HG03439 (cell line): ENCODE measurements around the gene WDR93.
A peak's percentile ranks its signal among the peaks of the same experiment; 100 is the strongest.
"Not testable (repeated sequence)": the region's sequence is repeated elsewhere in the genome, so short reads cannot be mapped to it uniquely, and the experiment has no call there.

Source experiments
- ATAC-seq: cut with Tn5 transposase; IDR thresholded peaks from one replicate; pipeline ENCODE4 v1.9.1; 2021; ENCODE audit warnings: mild to moderate bottlenecking, moderate library complexity; ENCODE audit not compliant: unreplicated experiment

Gene WDR93

DNA sequence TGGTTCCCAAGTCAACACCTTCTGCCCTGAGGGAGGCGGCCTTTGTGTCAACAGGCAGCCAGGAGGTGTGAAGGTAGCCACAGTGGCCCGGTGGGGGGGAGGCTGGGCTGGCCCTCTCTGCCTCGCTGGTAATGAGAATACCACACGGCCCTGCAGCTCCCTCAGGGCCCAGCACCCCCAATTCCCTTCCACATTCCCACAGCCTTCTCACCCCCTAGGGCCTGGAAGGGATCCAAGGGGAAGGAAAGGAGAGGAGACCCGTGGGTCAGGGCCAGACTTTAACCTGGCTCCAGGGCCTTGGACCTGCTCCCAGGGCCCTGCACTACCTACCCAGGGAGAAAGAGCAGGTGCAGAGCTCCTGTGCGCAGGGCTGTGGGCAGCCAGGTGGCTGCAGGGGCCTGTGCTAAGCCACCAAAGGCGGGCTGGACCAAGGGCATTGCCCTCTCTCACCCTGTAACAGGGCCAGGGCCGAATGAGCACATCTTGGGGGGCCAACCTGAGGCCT is 76.9 kb downstream of the WDR93 start:
- no peak for ATAC-seq

DNA sequence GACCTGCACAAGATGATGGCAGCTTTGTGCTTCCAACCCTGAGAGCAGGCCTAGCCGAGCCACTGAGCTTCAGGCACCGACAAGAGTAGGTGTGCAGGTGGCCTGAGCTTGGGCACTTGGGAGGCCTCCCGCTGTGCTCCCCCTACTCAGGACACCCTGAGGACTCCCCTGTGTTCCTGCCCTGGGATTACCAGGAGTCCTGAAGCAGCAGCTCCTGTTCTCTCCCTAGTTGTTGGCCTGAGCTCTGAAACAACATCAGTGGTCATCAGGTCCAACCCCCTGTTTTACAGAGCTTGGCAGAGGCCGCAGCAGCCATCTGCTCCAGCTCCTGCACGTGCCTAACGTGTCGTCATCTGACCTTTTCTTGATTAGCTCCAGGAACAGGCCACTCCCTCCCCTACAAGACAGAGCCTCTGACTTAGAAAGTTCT is 77.5 kb downstream of the WDR93 start:
- ATAC-seq, result no peak

DNA sequence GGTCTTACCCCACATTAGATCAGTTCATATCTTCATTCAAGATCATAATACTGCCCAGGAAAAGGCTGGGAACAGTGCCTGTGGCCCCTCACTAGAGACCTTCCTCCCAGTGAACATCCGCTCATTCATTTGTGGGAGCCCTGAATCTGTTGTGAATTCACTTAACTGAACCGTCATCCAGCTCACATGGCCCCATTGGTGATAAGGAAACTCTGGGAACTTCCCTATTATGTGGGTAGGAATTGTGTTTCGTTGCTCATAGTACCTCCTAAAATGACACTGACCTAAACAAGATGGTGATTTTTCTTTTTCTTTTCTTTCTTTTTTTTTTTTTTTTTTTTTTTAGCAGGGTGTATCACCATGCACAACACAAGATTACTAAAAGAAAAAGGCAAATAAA is 78.8 kb downstream of the WDR93 start:
- no peak for ATAC-seq

DNA sequence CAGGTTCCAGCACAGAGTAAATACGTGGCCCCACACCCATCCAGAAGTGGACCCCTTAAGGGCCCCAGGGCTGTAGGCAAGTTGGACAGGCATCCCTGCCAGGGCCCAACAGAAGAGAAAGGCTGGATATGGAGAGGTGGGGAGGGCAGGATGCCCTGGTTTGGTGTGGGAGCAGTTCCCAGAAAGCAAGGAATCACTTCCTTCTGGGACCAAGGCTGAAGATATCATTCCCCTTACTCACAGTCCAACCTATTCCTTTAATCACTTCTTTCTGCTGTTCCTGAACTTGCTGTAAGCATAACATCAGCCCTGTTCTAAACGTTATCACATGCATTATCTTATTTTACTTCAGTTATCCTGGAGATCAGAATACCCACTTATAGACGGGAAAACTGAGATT is 79.4 kb downstream of the WDR93 start:
- ATAC-seq, result no peak

DNA sequence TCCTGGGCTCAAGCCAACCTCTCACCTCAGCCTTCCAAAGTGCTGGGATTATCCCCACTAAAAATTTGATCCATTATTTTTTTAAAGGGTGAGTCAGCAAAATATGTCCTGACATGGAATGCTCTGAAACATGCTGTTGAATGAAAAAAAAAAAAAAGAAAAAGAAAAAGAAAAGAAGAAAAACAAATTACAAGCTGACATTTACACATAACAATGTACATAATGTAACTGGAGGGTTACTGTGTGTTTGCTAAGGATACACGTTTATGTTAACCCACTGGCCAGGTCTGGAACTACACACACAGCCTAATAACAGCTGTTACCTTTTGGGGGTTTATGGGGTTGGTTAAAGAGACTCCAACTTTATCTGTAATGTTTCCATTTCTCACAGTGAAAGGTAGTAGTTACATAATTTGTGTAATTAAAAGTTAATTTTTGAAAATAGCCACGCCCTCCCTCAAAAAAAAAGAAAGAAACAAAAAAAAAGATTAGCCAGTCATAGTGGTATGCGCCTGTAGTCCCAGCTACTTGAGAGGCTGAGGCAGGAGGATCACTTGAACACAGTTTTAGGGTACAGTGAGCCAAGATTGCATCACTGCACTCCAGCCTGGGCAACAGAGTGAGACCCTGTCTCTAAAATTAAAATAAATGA is 82.4 kb downstream of the WDR93 start:
- ATAC-seq, result no peak

DNA sequence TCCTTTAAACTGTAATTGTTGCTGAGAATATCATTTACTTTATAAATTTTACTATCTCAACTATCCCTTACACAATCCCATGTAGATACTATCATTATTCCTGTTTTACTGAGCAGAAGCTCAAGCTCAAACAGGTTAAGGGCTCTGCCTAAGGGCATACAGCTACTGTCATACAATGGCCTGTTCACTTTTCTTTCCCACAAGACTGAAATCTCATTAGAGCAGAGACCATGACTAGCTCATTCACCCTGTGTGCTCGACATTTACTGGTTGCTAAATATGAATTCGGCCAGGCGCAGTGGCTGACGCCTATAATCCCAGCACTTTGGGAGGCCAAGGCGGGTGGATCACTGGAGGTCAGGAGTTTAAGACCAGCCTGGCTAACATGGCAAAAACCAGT is 83.9 kb downstream of the WDR93 start:
- no peak for ATAC-seq

DNA sequence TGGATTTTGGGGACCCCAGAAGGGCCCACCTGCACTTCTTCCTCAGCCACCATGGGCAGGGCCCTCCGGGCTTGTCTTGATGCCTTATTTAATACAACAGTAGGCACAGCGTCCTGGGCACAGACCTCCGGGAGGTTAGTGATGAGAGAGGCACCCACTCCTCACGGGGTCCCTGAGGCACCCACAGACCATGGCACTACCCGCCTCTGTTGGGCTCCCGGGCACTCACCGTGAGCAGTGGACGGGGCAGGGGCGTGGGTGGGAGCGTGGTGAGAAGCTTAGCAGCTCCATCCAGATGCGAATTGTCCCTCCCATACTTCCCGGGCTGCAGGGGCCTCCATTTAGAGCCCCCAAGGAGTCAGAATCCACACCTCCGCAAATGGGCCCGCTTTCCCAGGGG is 85.2 kb downstream of the WDR93 start:
- ATAC-seq, result no peak

DNA sequence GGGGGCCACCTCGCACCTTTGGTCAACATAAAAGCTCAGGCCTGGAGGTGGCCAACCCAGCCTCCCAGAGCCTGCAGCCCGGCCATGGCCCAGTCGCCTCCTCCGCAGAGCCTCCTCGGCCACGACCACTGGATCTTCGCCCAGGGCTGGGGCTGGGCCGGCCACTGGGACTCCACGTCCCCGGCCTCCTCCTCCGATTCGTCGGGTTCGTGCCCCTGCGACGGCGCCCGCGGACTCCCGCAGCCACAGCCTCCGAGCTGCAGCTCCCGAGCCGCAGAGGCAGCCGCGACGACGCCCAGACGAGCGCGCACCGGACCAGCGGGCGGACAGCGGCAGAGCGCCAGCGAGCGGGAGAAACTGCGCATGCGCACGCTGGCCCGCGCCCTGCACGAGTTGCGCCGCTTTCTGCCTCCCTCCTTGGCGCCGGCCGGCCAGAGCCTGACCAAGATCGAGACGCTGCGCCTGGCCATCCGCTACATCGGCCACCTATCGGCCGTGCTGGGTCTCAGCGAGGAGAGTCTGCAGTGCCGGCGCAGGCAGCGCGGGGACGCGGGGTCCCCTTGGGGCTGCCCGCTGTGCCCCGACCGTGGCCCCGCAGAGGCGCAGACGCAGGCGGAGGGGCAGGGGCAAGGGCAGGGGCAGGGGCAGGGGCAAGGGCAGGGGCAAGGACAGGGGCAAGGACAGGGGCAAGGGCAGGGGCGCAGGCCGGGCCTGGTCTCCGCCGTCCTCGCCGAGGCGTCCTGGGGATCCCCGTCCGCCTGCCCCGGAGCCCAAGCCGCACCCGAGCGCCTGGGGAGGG is 85.9 kb downstream of the WDR93 start, which contains the start of gene MESP2:
Gene MESP2, plus strand, starts transcription at position 59 of the 799 bp plus-strand sequence. Its CDS starts 26 bp downstream, at position 85.
- peak; percentile 64 for ATAC-seq

DNA sequence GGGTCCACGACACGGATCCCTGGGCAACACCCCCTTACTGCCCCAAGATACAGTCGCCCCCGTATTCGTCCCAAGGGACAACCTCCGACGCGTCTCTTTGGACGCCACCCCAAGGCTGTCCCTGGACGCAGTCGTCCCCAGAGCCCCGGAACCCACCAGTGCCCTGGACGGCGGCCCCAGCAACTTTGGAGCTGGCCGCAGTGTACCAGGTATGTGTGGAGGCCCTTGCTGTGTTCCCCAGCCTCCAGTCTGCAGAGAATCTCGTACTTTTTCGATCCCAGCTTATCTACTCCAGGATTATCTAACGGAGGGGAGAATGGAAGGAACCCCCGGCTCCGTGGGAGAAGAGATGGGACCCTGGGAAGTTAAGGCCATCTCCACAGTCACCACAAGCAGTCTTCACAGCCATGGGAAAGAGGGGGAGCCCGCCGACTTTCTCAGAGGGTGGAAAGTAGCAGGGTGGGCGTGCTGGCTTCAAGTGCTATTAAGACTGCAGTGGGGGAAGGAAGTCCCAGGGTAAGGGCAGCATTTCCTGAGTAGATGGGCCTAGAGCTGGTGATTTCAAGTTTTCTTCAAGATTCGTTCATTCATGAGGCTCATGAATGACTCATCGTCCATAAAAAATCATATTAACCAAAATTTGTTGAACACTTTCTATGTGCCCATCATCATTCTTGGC is 86.6 kb downstream of the WDR93 start:
- ATAC-seq, result no peak

DNA sequence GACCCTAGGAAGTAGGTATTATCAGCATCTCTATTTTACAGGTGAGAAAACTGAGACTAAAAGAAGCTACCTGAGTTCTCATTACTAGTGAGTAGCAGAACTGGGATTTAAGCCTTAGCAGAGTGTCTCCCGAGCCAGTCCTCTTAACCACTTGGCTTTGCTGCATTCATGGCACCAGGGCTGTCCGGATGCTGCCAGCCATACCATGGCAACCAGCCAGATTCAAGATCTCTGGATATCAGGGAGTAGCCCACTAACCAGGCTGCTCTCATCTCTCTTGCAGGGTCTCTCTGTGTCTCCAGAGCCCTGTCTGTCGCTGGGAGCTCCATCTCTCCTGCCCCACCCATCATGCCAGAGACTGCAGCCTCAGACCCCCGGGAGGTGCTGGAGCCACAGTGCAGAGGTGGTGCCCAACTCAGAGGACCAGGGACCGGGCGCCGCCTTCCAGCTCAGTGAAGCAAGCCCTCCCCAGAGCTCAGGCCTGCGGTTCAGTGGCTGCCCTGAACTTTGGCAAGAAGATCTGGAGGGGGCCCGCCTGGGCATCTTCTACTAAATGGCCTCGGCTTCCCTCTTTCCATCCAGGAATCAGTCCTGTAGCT is 87.3 kb downstream of the WDR93 start:
- no peak for ATAC-seq

DNA sequence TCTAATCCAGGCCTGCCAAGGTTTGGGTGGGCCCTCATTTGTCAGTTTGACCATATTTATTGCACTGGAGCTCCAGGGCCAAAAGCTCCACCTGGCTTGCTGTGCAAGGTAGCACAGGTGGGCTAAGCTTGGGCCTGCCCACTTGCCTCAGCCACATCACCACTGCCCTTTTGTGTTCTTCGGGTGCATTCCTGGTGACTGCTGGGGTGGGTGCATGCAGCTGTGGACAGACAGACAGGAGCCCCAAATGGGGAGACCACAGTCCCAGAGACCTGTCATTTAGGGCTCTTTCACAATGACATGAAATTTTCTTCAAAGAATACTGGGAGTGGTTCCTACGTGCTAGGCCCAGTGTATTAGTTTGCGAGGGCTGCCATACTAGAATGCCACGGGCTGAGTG is 88.2 kb downstream of the WDR93 start:
- ATAC-seq, result no peak

DNA sequence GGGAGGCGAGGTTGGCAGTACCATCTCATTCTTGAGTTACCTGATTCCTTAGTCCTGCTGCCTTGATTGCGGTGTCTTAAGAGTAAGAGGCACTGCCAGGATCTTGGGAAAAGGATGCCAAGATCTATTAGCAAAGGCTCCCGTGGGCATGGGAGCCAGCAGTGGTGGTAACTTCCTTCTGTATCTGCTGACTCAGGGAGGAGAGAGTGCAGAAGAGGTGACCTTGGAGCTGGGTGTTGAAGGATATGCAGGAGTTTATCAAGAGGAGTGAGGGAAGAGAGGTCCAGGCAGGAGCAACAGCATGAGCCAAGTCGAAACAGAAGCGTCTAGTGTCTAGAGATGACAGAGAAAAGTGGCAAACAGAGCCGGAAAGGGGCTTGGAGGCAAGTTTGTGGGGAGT is 90.0 kb downstream of the WDR93 start:
- no peak for ATAC-seq

DNA sequence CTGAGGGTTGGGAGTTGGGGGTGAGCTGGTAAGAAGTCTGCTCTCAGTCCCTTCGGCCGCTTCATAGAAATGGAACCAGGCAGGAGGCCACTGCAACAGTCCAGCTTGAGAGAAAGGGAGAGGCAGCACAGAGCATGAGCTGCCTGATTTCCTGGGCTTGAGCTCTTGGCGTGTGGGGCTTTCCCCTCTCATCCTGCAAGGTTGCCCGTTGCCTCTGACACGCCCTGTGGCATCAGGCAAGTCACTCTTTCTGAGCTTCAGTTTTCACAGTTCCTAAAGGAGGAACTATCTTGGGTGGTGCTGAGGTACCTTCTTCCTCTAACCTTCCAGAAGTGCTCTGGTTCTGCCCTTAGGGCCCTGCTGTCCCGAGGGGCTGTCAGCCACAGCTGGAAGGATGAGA is 90.4 kb downstream of the WDR93 start:
- no peak for ATAC-seq

DNA sequence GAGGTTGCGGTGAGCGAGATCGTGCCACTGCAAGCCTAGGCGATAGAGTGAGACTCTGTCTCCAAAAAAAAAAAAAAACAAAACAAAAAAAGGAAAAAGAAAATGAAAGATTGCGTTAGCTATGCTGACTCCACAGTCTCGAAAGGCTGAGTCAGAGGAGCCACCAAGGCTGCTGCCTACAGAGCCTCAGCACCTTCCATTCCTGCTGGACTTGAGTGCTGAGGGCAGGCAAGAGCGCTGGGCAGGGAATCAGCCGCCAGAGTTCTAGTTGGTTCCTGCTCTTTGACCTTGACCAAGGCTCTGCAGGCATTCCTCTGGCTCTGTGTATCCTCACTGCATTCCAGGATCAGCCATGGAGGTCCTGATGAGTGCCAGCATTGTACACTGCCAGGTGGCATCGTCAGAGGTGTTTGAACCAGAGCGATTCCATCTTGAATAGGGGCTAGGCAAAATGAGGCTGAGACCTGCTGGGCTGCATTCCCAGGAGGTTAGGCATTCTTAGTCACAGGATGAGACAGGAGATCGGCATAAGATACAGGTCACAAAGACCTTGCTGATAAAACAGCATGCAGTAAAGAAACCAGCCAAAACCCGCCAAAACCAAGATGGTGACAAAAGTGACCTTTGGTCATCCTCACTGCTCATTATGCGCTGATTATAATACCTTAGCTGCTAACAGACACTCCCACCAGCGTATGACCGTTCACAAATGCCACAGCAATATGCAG is 91.4 kb downstream of the WDR93 start:
- no peak for ATAC-seq

DNA sequence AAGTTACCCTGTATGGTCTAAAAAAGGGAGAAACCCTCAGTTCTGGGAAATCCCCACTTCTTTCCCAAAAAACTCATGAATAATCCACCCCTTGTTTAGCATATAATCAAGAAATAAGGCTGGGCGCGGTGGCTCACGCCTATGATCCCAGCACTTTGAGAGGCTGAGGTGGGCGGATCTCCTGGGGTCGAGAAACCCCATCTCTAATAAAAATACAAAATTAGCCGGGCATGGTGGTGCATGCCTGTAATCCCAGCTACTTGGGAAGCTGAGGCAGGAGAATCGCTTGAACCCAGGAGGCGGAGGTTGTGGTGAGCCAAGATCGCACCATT is 92.0 kb downstream of the WDR93 start:
- ATAC-seq, result not testable (repeated sequence)

DNA sequence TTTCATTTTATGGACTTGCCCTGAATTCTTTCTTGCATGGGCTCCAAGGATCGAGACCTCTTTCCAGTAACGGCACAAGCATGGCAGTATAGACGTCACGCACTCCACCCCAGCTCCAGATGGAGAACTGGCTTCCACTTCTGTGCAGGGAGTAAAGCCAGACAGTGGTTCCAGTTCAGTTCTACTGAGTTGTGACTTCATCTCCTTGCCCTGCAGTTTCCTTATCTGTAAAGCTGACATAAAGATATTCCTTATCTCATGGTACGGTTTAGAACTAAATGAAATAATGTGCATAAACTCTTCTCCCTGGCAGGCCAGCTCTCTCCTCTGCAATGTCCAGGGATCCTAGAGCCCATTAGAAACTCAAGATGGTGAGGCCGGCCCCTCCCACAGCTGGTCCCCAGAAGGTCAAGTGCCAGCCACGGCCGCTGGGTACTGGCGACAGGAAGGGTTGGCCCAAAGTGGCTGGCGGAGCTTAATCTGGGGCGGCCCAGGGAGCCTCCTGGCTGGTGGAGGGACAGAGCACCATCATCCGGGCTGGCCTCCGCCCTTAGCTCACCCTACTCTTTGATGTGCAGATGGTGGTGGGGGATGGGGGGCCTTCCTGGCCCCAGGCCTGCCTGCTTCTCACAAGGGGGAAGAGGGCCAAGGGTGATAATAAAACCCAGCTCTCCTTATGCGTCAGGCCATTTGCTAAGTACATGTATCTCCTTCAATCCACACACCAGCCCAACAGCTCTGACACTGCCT is 92.7 kb downstream of the WDR93 start:
- ATAC-seq, result no peak

DNA sequence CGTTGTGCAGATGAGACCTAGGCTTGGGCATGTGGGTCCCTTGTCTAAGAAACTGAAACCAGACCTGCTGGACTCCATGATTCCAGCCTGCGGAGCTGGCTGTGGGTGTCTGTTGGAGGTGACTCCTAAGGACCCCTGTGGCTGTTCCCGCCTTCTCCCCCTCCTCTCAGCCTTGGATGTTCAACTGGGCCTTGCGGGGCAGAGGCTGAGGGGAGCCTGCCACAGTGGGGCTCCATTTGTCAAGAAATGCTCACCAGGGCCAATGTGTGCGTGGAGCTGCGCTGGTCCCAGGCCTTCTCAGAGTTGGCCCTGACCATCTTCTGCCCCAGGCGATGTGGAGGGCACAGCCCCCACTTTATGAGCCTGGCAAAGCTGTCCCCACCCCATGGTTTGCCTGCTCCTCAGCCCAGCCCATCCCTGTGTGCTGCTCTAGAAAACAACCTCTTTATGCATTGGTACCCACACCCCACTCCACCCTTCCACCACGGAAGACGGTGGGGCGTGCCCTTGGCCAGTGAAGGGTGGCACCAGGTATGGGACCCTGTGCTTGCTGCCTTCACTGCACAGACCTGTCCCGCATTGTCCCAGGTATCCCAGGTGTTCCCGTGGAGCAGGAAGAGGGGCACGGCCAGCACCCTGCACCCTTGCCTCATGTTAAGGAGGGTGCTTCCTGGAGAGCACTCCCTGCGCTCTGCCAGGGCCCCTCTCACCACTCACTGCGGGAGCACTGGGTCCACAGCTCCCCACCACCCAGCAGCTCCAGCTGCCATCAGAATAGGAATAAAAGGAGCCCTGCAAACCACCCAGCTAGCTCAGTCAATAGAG is 93.5 kb downstream of the WDR93 start:
- no peak for ATAC-seq

DNA sequence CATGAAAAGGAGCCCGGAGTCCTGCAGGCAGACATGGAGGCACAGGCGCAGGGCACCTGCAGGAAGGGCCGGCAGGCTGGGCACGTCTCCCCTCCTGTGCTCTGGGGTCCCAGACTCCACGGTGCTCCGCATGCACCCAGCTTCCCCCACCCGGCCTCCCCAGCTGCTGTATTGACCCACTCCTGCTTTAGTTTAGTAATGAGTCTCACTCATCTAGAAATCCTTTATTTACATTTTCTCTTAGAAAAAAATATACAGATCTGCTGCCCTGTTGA is 94.0 kb downstream of the WDR93 start:
- no peak for ATAC-seq

DNA sequence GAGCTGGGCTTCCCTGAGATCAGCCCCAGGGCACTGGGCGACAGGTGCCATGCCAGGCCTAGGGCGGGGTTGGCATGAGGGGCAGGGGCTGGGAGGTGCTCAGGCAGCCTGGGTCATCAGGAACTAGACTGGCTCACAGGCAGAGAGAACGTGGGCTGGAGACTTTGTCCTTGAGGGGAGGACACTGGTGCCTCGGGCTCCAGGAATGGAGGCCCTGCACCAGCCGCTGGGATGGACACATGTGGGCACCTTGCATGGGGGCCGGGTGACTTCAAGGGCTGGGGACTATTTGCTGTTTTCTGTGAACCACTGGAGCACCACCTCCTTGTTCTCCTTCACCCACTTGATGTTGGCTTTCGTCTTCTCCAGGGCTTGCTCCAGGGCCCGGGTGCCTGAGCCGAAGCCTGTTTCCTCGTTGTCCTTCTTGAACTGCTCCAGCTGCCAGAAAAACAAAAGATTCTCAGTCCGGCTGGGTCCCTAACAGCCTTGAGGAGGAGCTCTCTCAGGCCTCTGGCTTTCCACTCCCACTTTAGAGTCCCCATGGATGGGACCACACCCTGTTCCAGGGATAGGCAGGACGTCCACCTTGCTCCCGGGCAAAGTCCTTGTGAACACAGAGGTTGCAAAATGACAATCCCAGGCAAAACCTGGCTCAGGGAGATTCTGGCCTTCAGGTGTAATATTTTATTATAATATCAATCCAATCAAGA is 94.6 kb downstream of the WDR93 start:
- no peak for ATAC-seq
